Measurements from ENCODE around the gene RNF167. TPM values are rescaled to one million over a fixed set of nuclear protein-coding genes. Genes with fewer than 3 reads are reported as not detected.

Gene RNF167
- total RNA-seq, 8 experiments from 2014 or later: 74.1 to 109 (median 89.5) TPM

- H3K27ac ChIP-seq: no peak overlapping the region
- ATAC-seq (replicated peaks in 6 of 8): peak in 3 of 8 experiments; percentile 48 to 76 (median 52)
Measured at GRCh38 chr17:4934173-4934979, 5.7 kb upstream of the RNF167 start.

GRCh38 chr17:4935650-4936049, 4.4 kb upstream of the RNF167 start:
- peaks cover 6 to 8% of the 10 kb centered on the region in 2 donors for H3K4me1 ChIP-seq (replicated peaks in 1 of 2)
- in situ Hi-C loops (cut with MboI; ENCODE audit: low pct_unique_long_range_greater_than_20kb in 2 of 9, low sequenced_read_pairs in 9 of 9, unreplicated experiment in 9 of 9): no loop called here
- no peak overlapping the region for H3K4me3 ChIP-seq
- H3K27ac ChIP-seq: no peak overlapping the region
- no peak for ATAC-seq (replicated peaks in 6 of 8)

More at GRCh38 chr17:4934173-4934979, 5.7 kb upstream of the RNF167 start:
- peaks cover 6 to 8% of the 10 kb centered on the region in 2 donors for H3K4me1 ChIP-seq (replicated peaks in 1 of 2)
- 8 to 100% (median 56%) methylated on average over 1 to 4 of the region's 14 CpGs; no CpG with 5 or more reads in 2 of the 10 experiments for WGBS, 10 experiments
- no peak overlapping the region for H3K4me3 ChIP-seq
- in situ Hi-C loops (cut with MboI; ENCODE audit: low pct_unique_long_range_greater_than_20kb in 2 of 9, low sequenced_read_pairs in 9 of 9, unreplicated experiment in 9 of 9): no loop called here

- Histone ChIP-seq H3K27ac (no peak overlapping the region), H3K4me1 (replicated peaks in 1 of 2) (peaks cover 10 to 13% of the 10 kb centered on the region in 2 donors), H3K4me3 (no peak overlapping the region)
- WGBS, 10 experiments: 20 to 100% (median 100%) methylated on average over 1 to 2 of the region's 3 CpGs; no CpG with 5 or more reads in 5 of the 10 experiments
- in situ Hi-C loops (cut with MboI; ENCODE audit: low pct_unique_long_range_greater_than_20kb in 2 of 9, low sequenced_read_pairs in 9 of 9, unreplicated experiment in 9 of 9): no loop called here
- ATAC-seq (replicated peaks in 6 of 8): no peak
Measured at GRCh38 chr17:4936436-4936835, 3.6 kb upstream of the RNF167 start.

- 0 to 100% (median 98%) methylated on average over 1 to 10 of the region's 16 CpGs; no CpG with 5 or more reads in 6 of the 10 experiments for WGBS, 10 experiments
- Histone ChIP-seq H3K27ac (no peak overlapping the region), H3K4me1 (replicated peaks in 1 of 2) (peaks cover 14 to 16% of the 10 kb centered on the region in 2 donors), H3K4me3 (no peak overlapping the region)
- ATAC-seq (replicated peaks in 6 of 8): no peak
- in situ Hi-C loops (cut with MboI; ENCODE audit: low pct_unique_long_range_greater_than_20kb in 2 of 9, low sequenced_read_pairs in 9 of 9, unreplicated experiment in 9 of 9): no loop called here
Measured at GRCh38 chr17:4937553-4937952, 2.5 kb upstream of the RNF167 start.

GRCh38 chr17:4938069-4938491, 2.0 kb upstream of the RNF167 start:
- Histone ChIP-seq H3K4me3 (peak overlapping the region in 1 of 5 donors; percentile 85), H3K27ac (no peak overlapping the region), H3K4me1 (replicated peaks in 1 of 2) (peaks cover 14 to 16% of the 10 kb centered on the region in 2 donors)
- ATAC-seq (replicated peaks in 6 of 8): no peak
- in situ Hi-C loops (cut with MboI; ENCODE audit: low pct_unique_long_range_greater_than_20kb in 2 of 9, low sequenced_read_pairs in 9 of 9, unreplicated experiment in 9 of 9): no loop called here
- WGBS, 10 experiments: 85 to 100% (median 94%) methylated on average over 1 to 8 of the region's 11 CpGs; no CpG with 5 or more reads in 6 of the 10 experiments

GRCh38 chr17:4938688-4939545, 1.2 kb upstream of the RNF167 start:
- in situ Hi-C loops (cut with MboI; ENCODE audit: low pct_unique_long_range_greater_than_20kb in 2 of 9, low sequenced_read_pairs in 9 of 9, unreplicated experiment in 9 of 9): no loop called here
- peaks cover 14 to 16% of the 10 kb centered on the region in 2 donors for H3K4me1 ChIP-seq (replicated peaks in 1 of 2)
- ATAC-seq (replicated peaks in 6 of 8): peak in 1 of 8 experiments; percentile 0
- peak overlapping the region; percentile 53 to 85 (median 61) for H3K4me3 ChIP-seq
- WGBS, 10 experiments: 5 to 80% (median 40%) methylated on average over 1 to 9 of the region's 19 CpGs; no CpG with 5 or more reads in 2 of the 10 experiments
- H3K27ac ChIP-seq: peak overlapping the region; percentile 96 to 99

- Histone ChIP-seq H3K27ac (peak overlapping the region; percentile 96 to 99), H3K4me3 (peak overlapping the region; percentile 53 to 85 (median 61)), H3K4me1 (replicated peaks in 1 of 2) (peaks cover 14 to 16% of the 10 kb centered on the region in 2 donors)
- in situ Hi-C loops (cut with MboI; ENCODE audit: low pct_unique_long_range_greater_than_20kb in 2 of 9, low sequenced_read_pairs in 9 of 9, unreplicated experiment in 9 of 9): no loop called here
- no CpG with 5 or more reads among the region's 16 CpGs for WGBS, 10 experiments
- ATAC-seq (replicated peaks in 6 of 8): peak in 3 of 8 experiments; percentile 4 to 16 (median 12)
Measured at GRCh38 chr17:4939546-4939795, 597 bp upstream of the RNF167 start.

- in situ Hi-C loops (cut with MboI; ENCODE audit: low pct_unique_long_range_greater_than_20kb in 2 of 9, low sequenced_read_pairs in 9 of 9, unreplicated experiment in 9 of 9): no loop called here
- peak; percentile 51 to 76 (median 66) for ATAC-seq (replicated peaks in 6 of 8)
Measured at GRCh38 chr17:4940555-4941318, 669 bp downstream of the RNF167 start.

GRCh38 chr17:4941319-4941610, 1.2 kb downstream of the RNF167 start:
- in situ Hi-C loops (cut with MboI; ENCODE audit: low pct_unique_long_range_greater_than_20kb in 2 of 9, low sequenced_read_pairs in 9 of 9, unreplicated experiment in 9 of 9): no loop called here
- Histone ChIP-seq H3K4me3 (peak overlapping the region; percentile 53 to 85 (median 61)), H3K27ac (peak overlapping the region; percentile 96 to 99), H3K4me1 (replicated peaks in 1 of 2) (peaks cover 16 to 20% of the 10 kb centered on the region in 2 donors)
- ATAC-seq (replicated peaks in 6 of 8): no peak
- WGBS, 10 experiments: 40 to 80% (median 50%) methylated on average over 1 to 4 of the region's 4 CpGs; no CpG with 5 or more reads in 1 of the 10 experiments

More at GRCh38 chr17:4940555-4941318, 669 bp downstream of the RNF167 start:
- WGBS, 10 experiments: 0 to 7% (median 3%) methylated on average over 4 to 15 of the region's 29 CpGs; no CpG with 5 or more reads in 2 of the 10 experiments
- peak overlapping the region; percentile 53 to 85 (median 61) for H3K4me3 ChIP-seq
- peak overlapping the region; percentile 96 to 99 for H3K27ac ChIP-seq
- H3K4me1 ChIP-seq (replicated peaks in 1 of 2): peaks cover 16 to 19% of the 10 kb centered on the region in 2 donors

- Histone ChIP-seq H3K4me3 (no peak overlapping the region), H3K4me1 (replicated peaks in 1 of 2) (peaks cover 23 to 26% of the 10 kb centered on the region in 2 donors), H3K27ac (no peak overlapping the region)
- in situ Hi-C loops (cut with MboI; ENCODE audit: low pct_unique_long_range_greater_than_20kb in 2 of 9, low sequenced_read_pairs in 9 of 9, unreplicated experiment in 9 of 9): no loop called here
- ATAC-seq (replicated peaks in 6 of 8): no peak
- 67 to 100% (median 80%) methylated on average over 1 to 11 of the region's 13 CpGs; no CpG with 5 or more reads in 2 of the 10 experiments for WGBS, 10 experiments
Measured at GRCh38 chr17:4942760-4943508, 2.9 kb downstream of the RNF167 start.

GRCh38 chr17:4944163-4944553, 4.1 kb downstream of the RNF167 start:
- in situ Hi-C loops (cut with MboI; ENCODE audit: low pct_unique_long_range_greater_than_20kb in 2 of 9, low sequenced_read_pairs in 9 of 9, unreplicated experiment in 9 of 9): no loop called here
- H3K4me1 ChIP-seq (replicated peaks in 1 of 2): peaks cover 14 to 19% of the 10 kb centered on the region in 2 donors
- 0 to 90% (median 60%) methylated on average over 1 to 3 of the region's 3 CpGs; no CpG with 5 or more reads in 3 of the 10 experiments for WGBS, 10 experiments
- no peak for ATAC-seq (replicated peaks in 6 of 8)
- H3K27ac ChIP-seq: no peak overlapping the region
- H3K4me3 ChIP-seq: no peak overlapping the region

- no peak overlapping the region for H3K4me3 ChIP-seq
- no peak for ATAC-seq (replicated peaks in 6 of 8)
- WGBS, 10 experiments: 75 to 100% (median 80%) methylated on average over 2 to 4 of the region's 8 CpGs; no CpG with 5 or more reads in 7 of the 10 experiments
- in situ Hi-C loops (cut with MboI; ENCODE audit: low pct_unique_long_range_greater_than_20kb in 2 of 9, low sequenced_read_pairs in 9 of 9, unreplicated experiment in 9 of 9): no loop called here
- H3K4me1 ChIP-seq (replicated peaks in 1 of 2): peaks cover 14 to 19% of the 10 kb centered on the region in 2 donors
- H3K27ac ChIP-seq: no peak overlapping the region
Measured at GRCh38 chr17:4944554-4945175, 4.6 kb downstream of the RNF167 start.

All from motor neuron (in vitro differentiated cells).